Upper lobe of left lung (tissue), 4 donors: ENCODE data around the gene GOLGA3.

Experiments
- CTCF ChIP-seq, 6 experiments: fragments of 450-650 bp in 4 of 6; fragments of 200-600 bp in 2 of 6; sonication (generic) in 2 of 6; IDR thresholded peaks; one replicate each; pipeline ENCODE4 v1.5.1; 2016 to 2019; ENCODE audit warnings: antibody characterized with exemption in 6 of 6
- EP300 ChIP-seq, 4 donors: sonication (generic); formaldehyde crosslinking; IDR thresholded peaks; one replicate each; pipeline ENCODE4 v1.5.1; 2017; ENCODE audit warnings: antibody characterized with exemption in 4 of 4, control low read depth in 2 of 4
- POLR2A ChIP-seq, 4 donors: fragments of 450-650 bp; IDR thresholded peaks; one replicate each; pipeline ENCODE4 v1.5.1; 2016 to 2017; ENCODE audit warnings: antibody characterized with exemption in 4 of 4, mild to moderate bottlenecking in 2 of 4
- POLR2AphosphoS5 ChIP-seq, 2 donors: sonication (generic); formaldehyde crosslinking; IDR thresholded peaks; one replicate each; pipeline ENCODE4 v1.5.1; 2017; ENCODE audit warnings: antibody characterized with exemption in 2 of 2

GRCh38 chr12:132777614-132778013, 51.1 kb downstream of the GOLGA3 start:
- no peak for TF ChIP-seq EP300 (IDR thresholded peaks at IDR 0.05)
- TF ChIP-seq CTCF (IDR thresholded peaks at IDR 0.05): no peak
- TF ChIP-seq POLR2AphosphoS5 (IDR thresholded peaks at IDR 0.05): no peak
- no peak for TF ChIP-seq POLR2A (IDR thresholded peaks at IDR 0.05)
